Activated B cell treated with CpG ODN at 0.5 μM for 24 hours (primary cell): ENCODE results near the gene MTSS2. TPM values are rescaled to one million over a fixed set of nuclear protein-coding genes. Genes with fewer than 3 reads are reported as not detected.

ENCODE experiments used
- ATAC-seq: fragments of 200-7000 bp; cut with Tn5 transposase; one replicate; pipeline ENCODE4 v1.10.0; 2021; ENCODE audit warnings: low read depth, mild to moderate bottlenecking, moderate library complexity
- CTCF ChIA-PET: fragments of 350-600 bp; sonication (Branson Sonifier 250); formaldehyde crosslinking; loops from one replicate; lab custom pipeline; 2021; ENCODE audit warnings: antibody characterized with exemption; lab: Charles Lee
- POLR2A ChIA-PET: fragments of 350-600 bp; sonication (Branson Sonifier 250); formaldehyde crosslinking; loops from one replicate; lab custom pipeline; 2021; ENCODE audit warnings: antibody characterized with exemption; lab: Charles Lee
- DNase-seq: peaks from one replicate; pipeline ENCODE4 v3.0.0; 2022
- H3K27ac Mint-ChIP-seq: one replicate; pipeline ENCODE4 v1.8.0; 2020; ENCODE audit warnings: mixed read lengths
- H3K27me3 Mint-ChIP-seq: one replicate; pipeline ENCODE4 v1.8.0; 2021; ENCODE audit warnings: mixed read lengths
- H3K36me3 Mint-ChIP-seq: one replicate; pipeline ENCODE4 v1.8.0; 2021; ENCODE audit warnings: low read depth, mixed read lengths
- H3K4me1 Mint-ChIP-seq: one replicate; pipeline ENCODE4 v1.8.0; 2021; ENCODE audit warnings: mixed read lengths
- H3K4me3 Mint-ChIP-seq: one replicate; pipeline ENCODE4 v1.8.0; 2020; ENCODE audit warnings: mild to moderate bottlenecking, mixed read lengths
- H3K9me3 Mint-ChIP-seq: one replicate; pipeline ENCODE4 v1.8.0; 2020; ENCODE audit warnings: mixed read lengths
- CTCF ChIP-seq: fragments of 200-600 bp; IDR thresholded peaks from one replicate; pipeline ENCODE4 v1.8.0; 2022; ENCODE audit warnings: antibody characterized with exemption, mild to moderate bottlenecking
- intact Hi-C: fragments of 100-400 bp; cut with micrococcal nuclease; formaldehyde crosslinking; loops from one replicate; pipeline ENCODE4 v1.15.1; 2024
- total RNA-seq: library from RNA; stranded (reverse); gene quantifications from 2 replicates; pipeline ENCODE4 v1.2.3, GENCODE V29; 2022

MTSS2 gene
- total RNA-seq, 1 donor from 2014 or later: 1.4 TPM

GRCh38 chr16:70698901-70699300 lies 13.0 kb upstream of the MTSS2 start:
- no peaks in the 10 kb centered on the region for H3K4me1 Mint-ChIP-seq
- DNase-seq (no peak), ATAC-seq (no peak)
- peaks cover 39% of the 10 kb centered on the region for H3K36me3 Mint-ChIP-seq
- no peak overlapping the region for H3K27ac Mint-ChIP-seq
- CTCF ChIA-PET: no interaction called here
- no peak for TF ChIP-seq CTCF
- POLR2A ChIA-PET: no interaction called here
- no peak overlapping the region for H3K4me3 Mint-ChIP-seq
- H3K9me3 Mint-ChIP-seq: no peaks in the 10 kb centered on the region
- no peaks in the 10 kb centered on the region for H3K27me3 Mint-ChIP-seq
- intact Hi-C loops: no loop called here

- CTCF ChIA-PET: no interaction called here
- POLR2A ChIA-PET: no interaction called here
- Mint-ChIP-seq H3K27me3 (no peaks in the 10 kb centered on the region), H3K9me3 (no peaks in the 10 kb centered on the region), H3K4me3 (no peak overlapping the region), H3K36me3 (peaks cover 42% of the 10 kb centered on the region), H3K4me1 (no peaks in the 10 kb centered on the region), H3K27ac (no peak overlapping the region)
- no peak for TF ChIP-seq CTCF
- no peak for DNase-seq
- ATAC-seq: no peak
- intact Hi-C loops: no loop called here
Observed at GRCh38 chr16:70697594-70698170, 11.8 kb upstream of the MTSS2 start.

- Mint-ChIP-seq H3K9me3 (no peaks in the 10 kb centered on the region), H3K27me3 (no peaks in the 10 kb centered on the region), H3K36me3 (peaks cover 42% of the 10 kb centered on the region), H3K4me3 (no peak overlapping the region), H3K27ac (no peak overlapping the region), H3K4me1 (no peaks in the 10 kb centered on the region)
- ChIA-PET CTCF (no interaction called here), POLR2A (no interaction called here)
- TF ChIP-seq CTCF: no peak
- ATAC-seq (no peak), DNase-seq (no peak)
- intact Hi-C loops: no loop called here
Observed at GRCh38 chr16:70696952-70697593, 11.2 kb upstream of the MTSS2 start.

GRCh38 chr16:70696355-70696754 lies 10.5 kb upstream of the MTSS2 start:
- H3K27ac Mint-ChIP-seq: no peak overlapping the region

More at GRCh38 chr16:70696355-70696754, 10.5 kb upstream of the MTSS2 start:
- no peak for DNase-seq
- intact Hi-C loops: no loop called here
- no peaks in the 10 kb centered on the region for H3K27me3 Mint-ChIP-seq
- ATAC-seq: no peak
- no peaks in the 10 kb centered on the region for H3K4me1 Mint-ChIP-seq
- TF ChIP-seq CTCF: no peak
- ChIA-PET POLR2A (no interaction called here), CTCF (no interaction called here)
- no peaks in the 10 kb centered on the region for H3K9me3 Mint-ChIP-seq
- peaks cover 42% of the 10 kb centered on the region for H3K36me3 Mint-ChIP-seq
- H3K4me3 Mint-ChIP-seq: no peak overlapping the region
